BE2C (cell line): Measurements from ENCODE around the gene CHIT1.

Source experiments
- DNase-seq: peaks from one replicate; pipeline ENCODE4 v3.0.0-alpha.2; 2020
- H3K27me3 ChIP-seq: fragments of 250-450 bp; sonication (Bioruptor Pico); 2 replicates; pipeline ENCODE4 v1.5.1; 2020; ENCODE audit warnings: mild to moderate bottlenecking
- H3K36me3 ChIP-seq: fragments of 250-450 bp; sonication (Bioruptor Pico); 2 replicates; pipeline ENCODE4 v1.5.1; 2020; ENCODE audit warnings: mild to moderate bottlenecking
- H3K4me1 ChIP-seq: fragments of 250-450 bp; sonication (Bioruptor Pico); 2 replicates; pipeline ENCODE4 v1.5.1; 2020
- H3K4me3 ChIP-seq: 2 replicates; pipeline ENCODE4 v1.5.1; 2011; ENCODE audit warnings: low read depth, low read length
- H3K9me3 ChIP-seq: fragments of 250-450 bp; sonication (Bioruptor Pico); 2 replicates; pipeline ENCODE4 v1.5.1; 2020
- CTCF ChIP-seq: IDR thresholded peaks from 2 replicates; pipeline ENCODE4 v1.5.1; 2012; ENCODE audit warnings: mild to moderate bottlenecking, low read depth, low read length

The CHIT1 gene

GRCh38 chr1:203170625-203171330 lies 58.7 kb downstream of the CHIT1 start:
- DNase-seq, result no peak
- no peaks in the 10 kb centered on the region for H3K9me3 ChIP-seq
- no peak for TF ChIP-seq CTCF
- no peaks in the 10 kb centered on the region for H3K27me3 ChIP-seq
- no peaks in the 10 kb centered on the region; the same call in 1 of the 2 replicates for H3K4me1 ChIP-seq
- no peaks in the 10 kb centered on the region for H3K36me3 ChIP-seq
- H3K4me3 ChIP-seq, result no peak overlapping the region

GRCh38 chr1:203169770-203170520 lies 59.5 kb downstream of the CHIT1 start:
- Histone ChIP-seq H3K4me1 (no peaks in the 10 kb centered on the region; the same call in 1 of the 2 replicates), H3K36me3 (no peaks in the 10 kb centered on the region), H3K27me3 (no peaks in the 10 kb centered on the region), H3K9me3 (no peaks in the 10 kb centered on the region), H3K4me3 (no peak overlapping the region)
- TF ChIP-seq CTCF, result no peak
- DNase-seq, result no peak

DNA sequence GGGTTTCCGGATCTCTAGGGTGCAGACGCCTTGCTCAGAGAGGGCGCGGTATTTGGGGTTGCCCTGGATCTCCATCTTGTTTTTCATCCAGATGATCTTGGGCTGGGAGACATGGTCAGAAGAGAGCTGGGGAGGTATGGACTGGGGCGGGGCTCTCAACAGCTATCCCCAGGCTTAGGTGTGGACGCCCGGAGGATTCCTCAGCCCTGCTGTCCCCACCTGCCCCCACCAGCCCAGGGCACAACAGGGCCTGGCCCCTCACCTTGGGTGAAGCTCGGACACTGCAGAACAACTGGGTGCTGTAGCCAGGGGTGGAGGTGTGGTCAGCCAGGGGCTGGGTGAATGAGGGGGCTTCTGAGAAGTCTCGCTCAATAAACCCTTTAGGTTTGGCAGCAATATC lies 60.5 kb downstream of the CHIT1 start:
- Histone ChIP-seq H3K4me3 (no peak overlapping the region), H3K9me3 (no peaks in the 10 kb centered on the region), H3K36me3 (no peaks in the 10 kb centered on the region), H3K4me1 (no peaks in the 10 kb centered on the region; the same call in 1 of the 2 replicates), H3K27me3 (no peaks in the 10 kb centered on the region)
- DNase-seq, result no peak
- TF ChIP-seq CTCF, result no peak

GRCh38 chr1:203168256-203168786 lies 61.2 kb downstream of the CHIT1 start:
- H3K9me3 ChIP-seq, result no peaks in the 10 kb centered on the region
- TF ChIP-seq CTCF, result no peak
- no peak for DNase-seq
- H3K27me3 ChIP-seq, result no peaks in the 10 kb centered on the region
- H3K4me3 ChIP-seq, result no peak overlapping the region
- H3K4me1 ChIP-seq, result no peaks in the 10 kb centered on the region; the same call in 1 of the 2 replicates
- no peaks in the 10 kb centered on the region for H3K36me3 ChIP-seq

- no peak for DNase-seq
- H3K36me3 ChIP-seq, result no peaks in the 10 kb centered on the region
- H3K4me3 ChIP-seq, result no peak overlapping the region
- no peak for TF ChIP-seq CTCF
- no peaks in the 10 kb centered on the region for H3K27me3 ChIP-seq
- no peaks in the 10 kb centered on the region for H3K9me3 ChIP-seq
- H3K4me1 ChIP-seq, result no peaks in the 10 kb centered on the region
Observed at GRCh38 chr1:203167913-203168200, 61.6 kb downstream of the CHIT1 start.
